ENCODE results near the gene LCA5L.
A peak's percentile ranks its signal among the peaks of the same experiment; 100 is the strongest.

Gene LCA5L

DNA sequence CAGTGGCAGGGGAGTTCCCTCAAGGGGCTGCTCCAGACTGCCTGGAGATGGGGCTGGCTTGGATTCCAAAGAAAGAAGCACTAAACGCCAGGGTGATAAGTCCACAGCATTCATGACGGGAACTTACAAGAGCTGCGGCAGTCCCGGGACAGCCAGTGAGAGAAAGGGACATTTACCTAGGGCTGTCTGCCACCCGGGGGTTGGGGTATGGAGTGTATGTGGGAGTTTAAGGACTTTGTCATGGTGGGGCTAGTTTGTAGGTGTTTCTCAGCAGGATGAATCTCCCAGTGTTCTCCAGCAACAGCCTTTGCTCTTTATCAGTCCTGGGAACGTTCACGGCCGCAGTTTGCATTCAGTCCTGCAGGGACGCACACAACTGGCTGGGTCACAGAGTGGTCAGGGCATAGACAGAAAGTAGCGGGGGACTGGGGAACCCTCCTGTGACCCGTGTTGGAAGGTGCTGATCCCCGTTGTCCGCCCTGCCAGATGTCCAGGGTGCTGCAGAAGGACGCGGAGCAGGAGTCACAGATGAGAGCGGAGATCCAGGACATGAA lies 55.3 kb downstream of the LCA5L start:
- no peak overlapping the region for H3K4me3 ChIP-seq (ENCODE audit: control insufficient read depth, low read depth, low read length)
- TF ChIP-seq, protein P1, sequence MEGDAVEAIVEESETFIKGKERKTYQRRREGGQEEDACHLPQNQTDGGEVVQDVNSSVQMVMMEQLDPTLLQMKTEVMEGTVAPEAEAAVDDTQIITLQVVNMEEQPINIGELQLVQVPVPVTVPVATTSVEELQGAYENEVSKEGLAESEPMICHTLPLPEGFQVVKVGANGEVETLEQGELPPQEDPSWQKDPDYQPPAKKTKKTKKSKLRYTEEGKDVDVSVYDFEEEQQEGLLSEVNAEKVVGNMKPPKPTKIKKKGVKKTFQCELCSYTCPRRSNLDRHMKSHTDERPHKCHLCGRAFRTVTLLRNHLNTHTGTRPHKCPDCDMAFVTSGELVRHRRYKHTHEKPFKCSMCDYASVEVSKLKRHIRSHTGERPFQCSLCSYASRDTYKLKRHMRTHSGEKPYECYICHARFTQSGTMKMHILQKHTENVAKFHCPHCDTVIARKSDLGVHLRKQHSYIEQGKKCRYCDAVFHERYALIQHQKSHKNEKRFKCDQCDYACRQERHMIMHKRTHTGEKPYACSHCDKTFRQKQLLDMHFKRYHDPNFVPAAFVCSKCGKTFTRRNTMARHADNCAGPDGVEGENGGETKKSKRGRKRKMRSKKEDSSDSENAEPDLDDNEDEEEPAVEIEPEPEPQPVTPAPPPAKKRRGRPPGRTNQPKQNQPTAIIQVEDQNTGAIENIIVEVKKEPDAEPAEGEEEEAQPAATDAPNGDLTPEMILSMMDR (conservative IDR thresholded peaks at IDR 0.05; ENCODE audit: control insufficient read depth, insufficient read depth, low read depth, low read length) = no peak
- DNase-seq (ENCODE audit: low read depth) = no peak

DNA sequence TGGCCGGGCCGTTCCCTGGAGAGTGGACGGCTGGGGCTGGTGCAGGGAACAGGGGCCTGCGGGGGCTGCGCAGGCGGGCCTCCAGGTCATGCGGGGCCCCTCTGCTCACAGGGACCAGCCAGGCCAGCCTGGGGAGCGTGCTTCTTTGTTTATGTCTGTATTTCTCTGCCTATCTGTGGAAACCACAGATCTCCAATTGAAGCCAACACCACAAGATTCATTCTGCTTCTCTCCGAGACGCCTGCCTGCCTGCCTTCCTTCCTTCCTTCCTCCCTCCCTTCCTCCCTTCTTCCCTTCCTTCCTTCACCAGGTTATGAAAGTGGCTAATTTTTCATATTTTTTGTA lies 56.8 kb downstream of the LCA5L start:
- DNase-seq (ENCODE audit: low read depth) = no peak
- TF ChIP-seq, protein P1 (conservative IDR thresholded peaks at IDR 0.05; ENCODE audit: control insufficient read depth, insufficient read depth, low read depth, low read length) = no peak
- H3K4me3 ChIP-seq (ENCODE audit: control insufficient read depth, low read depth, low read length) = peak overlapping the region; percentile 63

DNA sequence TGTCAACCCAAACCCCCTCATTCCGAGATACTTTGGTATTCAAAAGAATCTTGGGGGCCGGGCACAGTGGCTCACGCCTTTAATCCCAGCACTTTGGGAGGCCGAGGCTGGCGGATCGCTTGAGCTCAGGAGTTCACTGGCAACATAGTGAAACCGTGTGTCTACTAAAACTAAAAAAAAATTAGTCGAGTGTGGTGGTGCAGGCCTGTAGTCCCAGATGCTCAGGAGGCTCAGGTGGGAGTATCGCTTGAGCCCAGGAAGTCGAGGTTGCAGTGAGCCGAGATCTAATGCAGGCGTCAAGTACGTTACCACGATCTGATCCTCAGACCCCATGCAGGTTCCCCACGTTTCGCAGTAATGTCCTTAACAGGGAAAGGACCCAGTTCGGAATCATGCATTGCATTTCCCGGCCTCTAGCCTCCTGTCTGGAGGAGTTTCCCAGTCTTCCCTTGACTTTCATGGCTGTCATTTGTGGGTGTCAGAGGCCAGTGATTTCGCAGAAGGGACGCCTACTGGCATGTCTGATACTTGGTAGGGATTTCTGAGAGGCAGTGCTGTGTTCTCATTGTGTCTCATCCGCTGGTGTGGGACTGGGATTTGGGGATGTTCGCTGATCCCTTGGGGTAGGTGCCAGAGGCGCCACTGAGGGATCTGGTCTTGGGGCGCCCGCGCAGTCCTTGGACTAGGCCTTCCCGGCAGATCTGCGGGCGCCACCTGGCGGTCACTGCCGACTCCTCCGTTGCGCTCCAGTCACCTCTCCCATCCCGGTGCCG lies 57.4 kb downstream of the LCA5L start:
- DNase-seq (ENCODE audit: low read depth) = peak; percentile 79
- TF ChIP-seq, protein P1 (conservative IDR thresholded peaks at IDR 0.05; ENCODE audit: control insufficient read depth, insufficient read depth, low read depth, low read length) = peak; percentile 76
- H3K4me3 ChIP-seq (ENCODE audit: control insufficient read depth, low read depth, low read length) = peak overlapping the region; percentile 63

DNA sequence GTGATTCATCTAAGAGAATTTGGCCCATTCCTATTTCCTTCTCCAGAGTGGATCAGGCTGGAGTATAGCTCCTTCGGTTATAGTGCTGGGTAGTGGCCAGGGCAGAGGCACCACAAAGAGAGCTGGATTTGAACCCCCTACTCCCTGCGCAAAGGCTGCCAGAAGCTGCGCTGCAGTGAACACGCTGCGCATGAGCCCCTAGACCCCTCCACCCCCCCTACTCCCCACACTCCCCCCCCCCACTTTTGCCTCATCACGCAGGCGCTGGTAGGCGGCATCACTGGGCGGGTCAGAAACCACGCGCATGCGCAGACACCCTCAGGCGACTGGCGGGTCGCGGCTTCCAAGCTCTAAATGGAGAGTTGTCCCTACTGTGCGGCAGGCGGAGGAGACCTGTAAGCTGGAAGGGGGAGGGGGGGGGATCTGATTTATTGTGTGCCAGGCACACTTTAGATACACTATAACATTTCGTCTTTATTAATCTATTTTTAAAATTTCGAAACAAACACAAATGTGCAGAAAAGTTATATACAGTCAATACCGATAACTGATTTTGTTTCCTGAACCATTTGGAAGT lies 58.0 kb downstream of the LCA5L start:
- peak; percentile 83 for DNase-seq (ENCODE audit: low read depth)
- TF ChIP-seq, protein P1 (conservative IDR thresholded peaks at IDR 0.05; ENCODE audit: control insufficient read depth, insufficient read depth, low read depth, low read length) = no peak
- peak overlapping the region; percentile 63 for H3K4me3 ChIP-seq (ENCODE audit: control insufficient read depth, low read depth, low read length)

DNA sequence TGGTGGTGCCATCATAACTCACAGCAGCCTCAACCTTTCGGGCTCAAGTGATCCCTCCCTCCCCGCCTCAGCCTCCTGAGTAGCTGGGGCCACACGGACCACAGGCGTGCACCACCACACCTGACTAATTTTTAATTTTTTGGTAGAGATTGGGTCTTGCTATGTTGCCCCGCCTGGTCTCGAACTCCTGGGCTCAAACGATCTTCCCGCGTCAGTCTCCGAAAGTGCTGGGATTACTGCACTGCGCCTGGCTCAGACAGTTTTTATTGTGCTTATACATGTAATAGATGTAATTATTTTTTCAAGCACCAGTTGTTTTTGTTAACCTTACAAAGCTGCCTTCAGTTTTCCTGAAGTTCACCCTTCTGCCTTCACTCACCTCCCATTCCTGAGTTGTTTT lies 58.7 kb downstream of the LCA5L start:
- TF ChIP-seq, protein P1 (conservative IDR thresholded peaks at IDR 0.05; ENCODE audit: control insufficient read depth, insufficient read depth, low read depth, low read length) = no peak
- no peak for DNase-seq (ENCODE audit: low read depth)
- H3K4me3 ChIP-seq (ENCODE audit: control insufficient read depth, low read depth, low read length) = no peak overlapping the region

DNA sequence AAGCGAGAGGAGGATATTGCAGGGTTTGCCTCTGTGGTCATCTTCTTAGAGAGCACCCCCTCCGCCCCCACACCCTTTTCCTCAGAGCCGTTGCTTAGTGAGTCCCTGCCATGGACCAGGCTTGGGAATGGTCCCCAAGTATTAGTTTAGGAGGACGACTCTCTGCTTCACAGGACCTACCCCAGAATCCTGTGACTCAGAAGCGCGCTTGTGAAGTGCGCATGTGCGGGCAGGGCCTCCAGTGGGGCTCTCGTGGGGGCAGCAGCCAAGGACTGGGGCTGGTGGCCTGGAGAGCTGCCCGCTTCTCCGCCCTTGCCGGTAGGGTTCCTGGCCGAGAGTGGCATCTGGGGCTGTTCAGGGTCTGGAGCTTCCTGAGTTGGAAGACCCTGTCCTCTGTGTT lies 59.4 kb downstream of the LCA5L start:
- peak; percentile 51 for DNase-seq (ENCODE audit: low read depth)
- H3K4me3 ChIP-seq (ENCODE audit: control insufficient read depth, low read depth, low read length) = peak overlapping the region; percentile 23
- TF ChIP-seq, protein P1 (conservative IDR thresholded peaks at IDR 0.05; ENCODE audit: control insufficient read depth, insufficient read depth, low read depth, low read length) = no peak
